HG03139 (cell line): ENCODE measurements around the gene KCNJ6.
A peak's percentile ranks its signal among the peaks of the same experiment; 100 is the strongest.
"Not testable (repeated sequence)": the region's sequence is repeated elsewhere in the genome, so short reads cannot be mapped to it uniquely, and the experiment has no call there.

ENCODE experiments used
- ATAC-seq: cut with Tn5 transposase; IDR thresholded peaks from one replicate; pipeline ENCODE4 v1.9.1; 2021; ENCODE audit not compliant: unreplicated experiment

The KCNJ6 gene

DNA sequence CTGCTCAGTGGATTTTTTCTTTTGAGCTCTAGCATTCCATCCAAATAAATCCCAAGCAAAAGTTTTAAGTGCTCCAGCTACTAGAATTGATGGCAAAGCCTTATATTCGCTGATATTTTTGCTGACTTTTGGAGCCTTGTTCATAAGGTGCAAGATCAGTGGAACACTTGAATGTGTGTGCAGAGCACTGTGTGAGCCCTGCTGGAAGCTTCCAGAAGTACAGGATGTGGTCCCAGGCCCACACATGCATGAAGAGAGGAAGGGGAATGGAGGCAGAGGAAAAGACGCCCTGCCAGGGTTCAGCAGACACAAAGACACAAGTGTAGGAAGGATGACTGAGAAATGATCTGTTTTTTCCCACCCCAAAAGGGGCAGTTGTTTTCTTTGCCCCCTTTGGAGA lies 169.4 kb downstream of the KCNJ6 start:
- no peak for ATAC-seq

DNA sequence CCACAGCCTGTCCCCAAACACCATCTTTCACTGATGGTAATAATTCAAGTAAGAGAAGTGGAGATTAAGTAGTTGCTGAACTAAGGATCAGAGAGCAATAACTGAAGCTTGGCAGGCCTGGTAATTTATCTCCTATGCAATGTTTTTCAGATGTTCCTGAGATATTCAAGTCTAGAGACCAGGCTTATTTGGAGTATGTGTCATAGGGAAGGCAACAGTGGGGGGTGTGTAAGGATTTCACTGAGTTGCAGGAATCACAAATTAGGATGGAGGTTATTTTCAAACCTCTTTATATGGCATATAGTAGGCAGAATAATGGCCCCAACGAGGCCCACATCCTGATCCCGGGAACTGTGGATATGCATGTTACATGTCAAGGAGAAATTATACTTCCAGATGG lies 171.7 kb downstream of the KCNJ6 start:
- ATAC-seq: no peak

DNA sequence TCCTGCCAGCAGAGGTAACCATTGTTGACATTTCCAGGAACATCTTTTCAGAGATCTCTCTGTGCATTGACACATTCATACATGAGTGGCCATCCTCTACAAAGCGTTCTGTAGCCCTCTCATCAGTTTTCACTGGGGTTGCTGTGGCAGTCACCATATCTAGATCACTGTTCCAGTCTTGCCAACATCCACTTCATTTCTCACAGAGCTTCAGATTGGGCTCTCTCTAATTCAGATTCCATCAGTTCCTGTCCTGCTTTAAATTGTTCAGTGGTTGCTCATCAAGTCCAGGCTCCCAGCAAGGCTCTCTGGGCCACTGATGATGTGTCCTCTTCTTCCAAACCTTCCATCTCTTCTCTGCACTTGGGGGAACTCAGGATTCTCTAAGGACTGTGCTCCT lies 173.7 kb downstream of the KCNJ6 start:
- peak; percentile 38 for ATAC-seq

- peak; percentile 70 for ATAC-seq
Observed at GRCh38 chr21:37742115-37742514, 174.1 kb downstream of the KCNJ6 start.

DNA sequence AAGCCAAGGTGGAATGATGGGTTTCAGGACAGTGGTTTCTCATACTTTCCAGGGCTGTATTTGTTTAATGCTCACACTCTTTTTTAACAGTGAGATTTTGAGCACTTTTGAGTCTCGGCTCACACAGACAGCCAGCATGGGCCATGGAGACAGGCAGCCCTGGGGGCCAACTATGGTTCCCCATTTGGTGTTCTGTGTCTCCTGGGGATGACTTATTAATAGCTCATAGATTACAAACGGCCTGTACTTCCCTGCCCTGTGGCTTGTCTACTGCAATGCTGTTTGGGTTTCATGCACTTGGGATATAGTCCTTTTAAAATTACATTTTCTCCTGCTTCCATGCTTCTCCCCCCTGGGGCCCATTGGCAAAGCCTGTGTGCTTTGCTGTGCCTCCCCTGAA lies 178.3 kb downstream of the KCNJ6 start:
- ATAC-seq: no peak

DNA sequence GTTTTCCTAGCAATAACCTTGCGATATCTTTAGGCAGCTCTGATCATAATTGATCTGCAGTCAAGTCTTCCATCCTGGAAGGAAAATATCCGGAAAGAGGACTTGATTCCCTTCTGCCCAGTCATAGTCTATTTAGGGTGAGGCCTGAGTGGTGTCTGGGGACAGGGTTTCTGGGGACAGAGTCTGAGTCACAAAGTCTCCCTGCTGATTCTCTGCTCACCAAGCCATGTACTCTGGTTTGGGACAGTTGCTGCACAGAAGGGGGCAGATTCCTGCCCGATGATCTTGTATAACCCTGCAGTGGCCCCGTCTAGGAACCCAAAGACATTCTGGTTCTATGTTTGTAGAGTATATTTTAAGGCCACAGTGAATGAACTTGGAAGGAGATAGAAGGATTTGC lies 178.8 kb downstream of the KCNJ6 start:
- no peak for ATAC-seq

GRCh38 chr21:37734846-37735245 lies 181.4 kb downstream of the KCNJ6 start:
- ATAC-seq: no peak

- no peak for ATAC-seq
Observed at GRCh38 chr21:37732927-37733326, 183.3 kb downstream of the KCNJ6 start.

GRCh38 chr21:37724201-37724600 lies 192.1 kb downstream of the KCNJ6 start:
- no peak for ATAC-seq

GRCh38 chr21:37717534-37717933 lies 198.7 kb downstream of the KCNJ6 start:
- ATAC-seq: no peak

GRCh38 chr21:37712569-37712934 lies 203.7 kb downstream of the KCNJ6 start:
- not testable (repeated sequence) for ATAC-seq

DNA sequence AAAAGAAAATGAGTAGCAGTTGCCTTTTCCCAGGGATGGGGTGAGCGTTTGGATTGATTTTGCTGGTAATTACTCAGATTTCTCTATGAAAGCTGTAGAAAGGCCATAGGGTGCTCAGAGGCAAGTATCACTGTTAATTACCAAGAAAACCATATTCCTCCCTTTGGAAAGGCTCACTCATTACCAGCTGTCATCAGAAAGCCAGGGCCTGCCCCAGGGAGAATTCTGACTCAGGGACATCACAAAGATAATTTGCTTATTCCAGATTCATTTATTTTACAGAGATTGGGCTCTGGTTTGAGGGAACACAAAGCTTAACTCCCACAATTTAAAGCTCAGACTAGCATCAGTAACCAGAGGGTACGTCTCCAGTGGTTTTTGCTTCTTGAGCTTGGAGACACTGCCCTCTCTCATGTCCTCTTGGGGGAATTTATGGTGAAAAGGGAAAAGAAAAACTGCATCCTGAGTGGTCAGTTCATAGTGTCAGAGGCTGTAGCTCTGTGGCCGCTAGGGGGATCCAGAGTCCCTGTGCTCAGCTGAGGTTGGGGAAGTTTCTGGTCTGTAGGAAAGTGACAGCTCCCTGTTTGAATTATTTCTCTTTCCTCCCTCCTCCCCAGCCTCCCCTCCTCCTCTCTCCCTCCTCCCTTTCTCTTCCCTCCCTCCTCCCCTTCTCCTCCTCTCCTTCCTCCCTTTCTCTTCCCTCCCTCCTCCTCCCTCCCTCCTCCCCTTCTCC lies 204.3 kb downstream of the KCNJ6 start:
- ATAC-seq: peak; percentile 65

- ATAC-seq: no peak
Observed at GRCh38 chr21:37711286-37711829, 204.9 kb downstream of the KCNJ6 start.

DNA sequence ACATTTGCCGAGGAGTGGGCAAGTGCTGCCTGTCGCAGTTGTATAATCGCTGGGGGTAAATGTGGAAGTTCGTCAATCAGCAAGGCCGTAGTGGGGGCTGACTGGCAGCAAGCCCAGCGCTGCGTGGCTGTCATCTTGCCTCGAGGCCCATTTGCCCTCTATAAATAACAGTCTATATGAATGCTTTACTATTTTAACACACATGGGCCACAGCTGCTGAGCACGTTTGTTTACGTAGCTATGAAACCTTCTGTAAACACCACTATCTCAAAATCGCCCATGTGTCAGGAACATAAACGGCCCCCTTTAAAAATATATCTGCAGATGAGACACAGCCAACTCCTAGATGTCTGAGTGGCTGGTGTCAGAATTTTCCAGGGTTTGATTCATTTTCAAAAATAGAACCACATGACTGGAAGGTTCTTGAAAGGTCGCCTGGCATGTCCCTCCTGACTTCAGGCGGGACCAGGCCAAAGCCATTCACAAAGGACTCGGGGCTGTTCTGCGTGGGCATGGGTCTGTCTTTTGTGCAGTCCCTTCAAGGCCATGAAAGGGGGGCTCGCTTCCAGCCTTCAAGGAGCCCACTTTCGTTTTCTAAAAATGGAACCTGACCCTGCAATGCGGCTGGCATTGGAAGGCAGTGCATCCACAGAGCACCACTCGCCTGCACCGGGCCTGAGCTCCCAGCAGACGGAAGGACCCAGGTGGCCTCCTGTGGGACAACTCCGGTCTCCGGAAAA lies 205.5 kb downstream of the KCNJ6 start:
- no peak for ATAC-seq

GRCh38 chr21:37704751-37705150 lies 211.5 kb downstream of the KCNJ6 start:
- ATAC-seq: no peak

DNA sequence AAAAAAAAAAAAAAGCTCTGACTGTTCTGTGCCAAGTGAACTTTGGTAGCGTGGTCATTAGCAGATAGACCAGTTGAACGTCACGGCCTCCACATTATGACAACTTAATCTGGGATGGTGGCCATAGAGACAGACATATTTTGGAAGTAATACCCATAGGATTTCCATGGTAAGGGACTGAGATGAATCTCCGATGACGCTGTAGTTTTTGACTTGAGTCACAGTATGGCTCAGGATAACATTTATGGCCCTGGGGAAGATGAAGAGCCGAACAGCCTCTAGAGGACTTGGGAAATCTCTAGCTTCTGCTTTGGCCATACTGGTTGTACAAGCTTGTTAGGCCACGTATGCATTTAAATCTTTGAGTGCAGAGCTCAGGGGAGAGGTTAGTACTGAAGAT lies 214.0 kb downstream of the KCNJ6 start:
- no peak for ATAC-seq

DNA sequence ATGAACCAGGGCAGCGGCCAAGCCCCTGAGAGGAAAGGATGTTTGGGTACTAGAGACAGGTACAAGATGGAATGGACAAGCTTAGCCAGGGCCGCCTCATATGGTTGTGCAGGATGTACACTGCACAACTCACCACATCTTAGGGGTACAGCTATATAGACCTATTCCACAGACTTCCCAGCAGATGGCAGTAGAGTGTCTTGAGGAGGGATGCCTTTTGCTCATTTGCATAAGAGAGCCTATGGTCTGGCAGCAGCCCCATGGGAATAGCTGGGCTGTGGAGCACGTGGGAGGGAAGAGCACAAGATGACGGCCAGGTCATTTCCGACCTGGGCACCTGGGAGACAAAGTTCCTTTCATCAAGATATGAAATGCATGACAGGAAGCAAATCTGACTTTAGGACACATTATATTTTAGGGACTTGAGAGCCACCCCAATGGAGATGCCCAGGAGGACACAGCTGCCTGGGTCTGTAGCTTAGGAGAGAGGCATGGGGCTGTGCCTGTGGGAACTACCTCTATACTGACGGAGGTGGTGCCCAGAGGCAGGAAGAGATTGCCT lies 215.5 kb downstream of the KCNJ6 start:
- peak; percentile 78 for ATAC-seq

GRCh38 chr21:37699024-37699775 lies 217.1 kb downstream of the KCNJ6 start:
- ATAC-seq: no peak

DNA sequence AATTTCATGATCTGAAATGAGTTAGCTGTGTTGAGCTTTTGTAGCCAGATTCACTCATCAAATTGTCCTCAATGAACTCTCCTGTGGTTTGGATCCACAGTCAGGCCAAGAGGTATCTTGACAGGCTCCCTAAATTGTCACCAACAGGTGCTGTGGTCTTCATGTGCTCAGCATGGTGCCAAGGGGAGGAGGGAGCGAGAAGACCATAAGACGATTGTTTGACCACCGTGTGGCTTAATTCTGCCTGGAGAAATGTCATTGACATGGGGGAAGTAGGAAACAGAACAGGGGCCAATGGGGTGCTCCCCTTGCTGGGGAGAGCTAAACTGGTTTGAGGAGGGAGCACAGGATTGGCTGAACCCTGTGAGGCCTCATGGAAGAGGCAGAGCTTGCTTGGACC lies 219.3 kb downstream of the KCNJ6 start:
- no peak for ATAC-seq

DNA sequence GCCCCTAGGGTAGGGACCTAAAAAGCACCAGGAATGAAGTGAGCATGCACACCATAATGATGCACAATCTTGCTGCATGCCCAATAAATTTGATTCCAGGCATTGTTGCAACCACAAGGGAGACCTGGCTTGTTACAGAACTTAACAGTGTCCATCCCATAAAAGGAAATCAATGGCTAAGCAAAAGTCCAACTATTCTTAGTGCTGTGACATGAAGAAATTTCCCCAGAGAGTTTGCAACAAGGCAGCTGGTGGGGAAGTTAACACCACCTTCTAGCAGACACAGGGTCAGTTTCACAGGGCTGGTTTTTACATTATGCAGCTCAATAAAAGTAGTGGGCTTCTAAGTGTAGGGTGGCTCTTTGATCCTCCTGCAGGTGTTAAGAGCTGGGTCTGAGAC lies 221.1 kb downstream of the KCNJ6 start:
- no peak for ATAC-seq

- ATAC-seq: no peak
Observed at GRCh38 chr21:37688952-37689659, 227.2 kb downstream of the KCNJ6 start.
